Activated T-helper 1 cell treated with anti-CD3 and anti-CD28 coated beads, Interleukin-2, amount 50 U/mL, for 16 hours (primary cell): ENCODE measurements around the gene SYNDIG1.
"Not testable (repeated sequence)": the region's sequence is repeated elsewhere in the genome, so short reads cannot be mapped to it uniquely, and the experiment has no call there.

Source experiments
- DNase-seq, 2 donors: peaks; one replicate each; pipeline ENCODE4 v3.0.0-alpha.2; 2020; ENCODE audit warnings: low read depth in 1 of 2, low spot score in 1 of 2

SYNDIG1 gene

GRCh38 chr20:24608926-24609667, 139.7 kb downstream of the SYNDIG1 start:
- DNase-seq, result no peak

DNA sequence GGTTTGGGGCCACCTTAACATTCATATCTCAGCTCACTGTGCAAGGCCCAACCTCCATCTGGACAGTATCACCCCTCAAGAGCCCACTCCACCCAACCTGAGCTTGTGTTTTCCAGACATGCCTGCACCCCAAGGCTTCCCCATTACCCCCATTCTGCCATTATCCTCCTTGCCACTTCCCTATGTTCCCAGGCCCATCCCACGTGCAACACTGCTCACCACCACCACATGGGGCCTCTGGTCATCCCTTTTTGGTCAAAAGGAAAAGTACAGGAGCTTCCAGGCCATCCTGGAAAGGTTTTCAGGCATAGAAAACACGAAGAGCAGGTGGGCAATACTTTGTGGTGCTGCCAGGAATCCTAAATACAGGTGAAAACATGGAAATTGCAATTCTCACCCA, 140.3 kb downstream of the SYNDIG1 start:
- DNase-seq, result no peak

DNA sequence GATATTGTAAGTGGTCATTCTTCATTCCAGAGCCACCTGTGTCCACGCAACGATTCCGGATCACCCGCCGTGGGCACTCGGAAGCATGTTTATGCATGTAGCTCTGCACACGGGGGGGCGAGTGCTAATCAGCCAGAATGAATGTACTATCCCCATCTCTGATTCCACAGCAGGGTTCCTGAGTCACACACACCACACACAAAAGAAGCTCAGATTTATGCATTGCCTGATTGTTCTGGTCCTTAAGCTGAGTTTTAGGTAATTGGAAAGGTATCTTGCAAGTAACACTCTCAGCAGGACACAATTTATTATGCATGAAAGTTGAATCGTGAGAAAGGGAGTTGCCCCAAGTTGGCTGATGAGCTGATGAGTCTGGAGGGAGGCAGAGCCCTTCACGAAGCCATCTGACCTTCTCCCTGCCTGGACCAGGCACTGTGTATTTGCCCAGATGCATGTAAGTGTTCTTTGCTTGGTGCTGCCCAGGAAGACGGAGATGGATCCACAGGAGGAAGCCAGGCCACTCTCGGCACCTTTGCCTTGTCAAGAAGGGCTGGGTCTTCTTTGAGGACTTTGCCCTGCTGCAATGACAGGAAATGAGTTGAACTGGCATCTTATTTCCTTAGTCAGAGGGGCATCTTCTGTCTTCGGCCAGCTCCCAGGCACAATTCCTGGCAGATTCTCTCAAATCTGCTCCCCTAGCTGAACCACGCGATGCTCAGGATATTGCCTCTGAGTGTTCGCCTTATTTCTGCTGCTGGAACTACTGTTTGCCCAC, 141.1 kb downstream of the SYNDIG1 start:
- no peak for DNase-seq

- DNase-seq, result no peak
Observed at GRCh38 chr20:24611360-24612140, 142.1 kb downstream of the SYNDIG1 start.

GRCh38 chr20:24612799-24613775, 143.7 kb downstream of the SYNDIG1 start:
- no peak for DNase-seq

- DNase-seq, result no peak
Observed at GRCh38 chr20:24614341-24614740, 144.9 kb downstream of the SYNDIG1 start.

- DNase-seq, result no peak
Observed at GRCh38 chr20:24615353-24615752, 145.9 kb downstream of the SYNDIG1 start.

DNA sequence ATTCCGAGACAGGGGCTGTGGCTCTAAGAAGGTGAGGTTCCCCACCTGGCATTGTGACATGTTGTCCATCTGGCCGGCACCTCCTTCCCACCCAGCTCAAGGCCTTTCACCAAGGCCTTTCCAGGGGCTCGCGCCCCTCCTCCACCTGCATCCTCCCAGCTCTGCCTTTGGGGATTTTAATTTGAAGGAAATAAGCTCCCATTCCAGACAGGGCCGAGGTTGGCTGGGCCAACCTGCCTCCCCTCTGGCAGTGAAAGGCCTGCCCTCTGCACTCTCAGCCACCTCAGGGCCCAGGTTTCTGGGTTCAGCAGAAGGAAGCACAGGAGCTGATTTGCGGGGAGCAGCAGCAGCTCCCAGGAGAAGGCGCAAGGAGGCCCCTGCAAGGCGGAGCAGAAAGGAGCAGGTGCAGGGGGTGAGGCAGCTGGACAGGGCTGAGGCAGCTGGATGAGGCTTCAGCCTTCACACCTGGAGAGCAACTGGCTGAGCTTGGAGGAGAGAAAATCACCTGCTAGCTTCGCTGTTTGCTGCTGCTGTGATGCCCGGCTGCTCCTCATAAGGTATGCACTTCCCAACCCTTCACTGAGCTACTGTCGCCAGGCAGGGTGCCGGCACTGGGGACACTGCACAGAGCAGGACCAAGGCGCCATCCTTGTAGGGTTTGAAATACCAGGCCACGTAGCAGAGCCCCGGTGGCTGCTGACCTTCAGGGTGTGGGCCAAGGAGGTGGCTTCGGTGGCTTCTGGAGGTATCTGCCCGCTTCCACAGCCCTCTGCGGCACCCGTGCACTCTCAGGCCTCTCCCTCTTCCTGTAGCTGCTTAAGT, 147.0 kb downstream of the SYNDIG1 start:
- no peak for DNase-seq

- DNase-seq, result no peak
Observed at GRCh38 chr20:24617080-24617432, 147.6 kb downstream of the SYNDIG1 start.

- no peak for DNase-seq
Observed at GRCh38 chr20:24617757-24618450, 148.5 kb downstream of the SYNDIG1 start.

GRCh38 chr20:24618739-24619138, 149.3 kb downstream of the SYNDIG1 start:
- DNase-seq, result no peak

- no peak for DNase-seq
Observed at GRCh38 chr20:24619212-24619611, 149.8 kb downstream of the SYNDIG1 start.

GRCh38 chr20:24620937-24621519, 151.6 kb downstream of the SYNDIG1 start:
- DNase-seq, result no peak

GRCh38 chr20:24622856-24623255, 153.4 kb downstream of the SYNDIG1 start:
- DNase-seq, result no peak

DNA sequence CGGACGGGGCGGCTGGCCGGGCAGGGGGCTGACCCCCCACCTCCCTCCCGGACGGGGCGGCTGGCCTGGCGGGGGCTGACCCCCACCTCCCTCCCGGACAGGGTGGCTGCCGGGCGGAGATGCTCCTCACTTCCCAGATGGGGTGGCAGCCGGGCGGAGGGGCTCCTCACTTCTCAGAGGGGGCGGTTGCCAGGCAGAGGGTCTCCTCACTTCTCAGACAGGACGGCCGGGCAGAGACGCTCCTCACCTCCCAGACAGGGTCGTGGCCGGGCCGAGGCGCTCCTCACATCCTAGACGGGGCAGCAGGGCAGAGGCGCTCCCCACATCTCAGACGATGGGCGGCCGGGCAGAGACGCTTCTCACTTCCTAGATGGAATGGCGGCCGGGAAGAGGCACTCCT, 156.7 kb downstream of the SYNDIG1 start:
- DNase-seq, result not testable (repeated sequence)

GRCh38 chr20:24627291-24627690, 157.9 kb downstream of the SYNDIG1 start:
- no peak for DNase-seq

GRCh38 chr20:24627926-24628325, 158.5 kb downstream of the SYNDIG1 start:
- no peak for DNase-seq

GRCh38 chr20:24628985-24629384, 159.6 kb downstream of the SYNDIG1 start:
- no peak for DNase-seq

- no peak for DNase-seq
Observed at GRCh38 chr20:24629668-24630067, 160.2 kb downstream of the SYNDIG1 start.
